HL-60 (cell line): Measurements from ENCODE around the gene CPB1.

Experiments used
- CTCF ChIP-seq: IDR thresholded peaks from one replicate; pipeline ENCODE4 v1.5.1; 2011; ENCODE audit warnings: low read length, control low read depth, inconsistent platforms; ENCODE audit not compliant: insufficient read depth
- GABPA ChIP-seq: IDR thresholded peaks from 2 replicates; pipeline ENCODE4 v1.6.1; 2012; ENCODE audit warnings: low read depth
- POLR2AphosphoS5 ChIP-seq: IDR thresholded peaks from 2 replicates; pipeline ENCODE4 v1.6.1; 2012; ENCODE audit warnings: low read depth
- REST ChIP-seq: IDR thresholded peaks from 2 replicates; pipeline ENCODE4 v1.6.1; 2012; ENCODE audit warnings: low read depth; ENCODE audit not compliant: insufficient replicate concordance
- SPI1 ChIP-seq: IDR thresholded peaks from 2 replicates; pipeline ENCODE4 v1.6.1; 2012; ENCODE audit warnings: low read depth, mild to moderate bottlenecking, borderline replicate concordance

- no peak for TF ChIP-seq CTCF
- no peak for TF ChIP-seq GABPA
- no peak for TF ChIP-seq REST
- no peak for TF ChIP-seq POLR2AphosphoS5
- TF ChIP-seq SPI1 = no peak
These were observed 19.7 kb downstream of the CPB1 start for GRCh38 chr3:148847351-148847750.
